NCI-H526 treated with DMSO at 0.1 percent for 48 hours (cell line): Measurements from ENCODE around the gene SH3PXD2A.
"Not testable (repeated sequence)": the region's sequence is repeated elsewhere in the genome, so short reads cannot be mapped to it uniquely, and the experiment has no call there.

Experiments used
- DNase-seq: peaks from one replicate; lab custom pipeline; 2025; lab: John Stamatoyannopoulos, UW

SH3PXD2A gene

GRCh38 chr10:103849880-103850571 is 5.3 kb downstream of the SH3PXD2A start:
- DNase-seq: no peak

GRCh38 chr10:103849212-103849877 is 6.0 kb downstream of the SH3PXD2A start:
- no peak for DNase-seq

- DNase-seq: no peak
These were observed 7.4 kb downstream of the SH3PXD2A start for GRCh38 chr10:103847909-103848468.

- no peak for DNase-seq
These were observed 8.0 kb downstream of the SH3PXD2A start for GRCh38 chr10:103847346-103847745.

- no peak for DNase-seq
These were observed 9.4 kb downstream of the SH3PXD2A start for GRCh38 chr10:103845972-103846371.

GRCh38 chr10:103845346-103845745 is 10.0 kb downstream of the SH3PXD2A start:
- not testable (repeated sequence) for DNase-seq

GRCh38 chr10:103843854-103844570 is 11.4 kb downstream of the SH3PXD2A start:
- DNase-seq: no peak

GRCh38 chr10:103843045-103843444 is 12.3 kb downstream of the SH3PXD2A start:
- DNase-seq: no peak

- no peak for DNase-seq
These were observed 12.8 kb downstream of the SH3PXD2A start for GRCh38 chr10:103842605-103843004.

GRCh38 chr10:103841519-103841918 is 13.9 kb downstream of the SH3PXD2A start:
- no peak for DNase-seq

- DNase-seq: no peak
These were observed 14.7 kb downstream of the SH3PXD2A start for GRCh38 chr10:103840740-103841070.

GRCh38 chr10:103839872-103840739 is 15.3 kb downstream of the SH3PXD2A start:
- no peak for DNase-seq

- DNase-seq: no peak
These were observed 15.9 kb downstream of the SH3PXD2A start for GRCh38 chr10:103839519-103839871.

- no peak for DNase-seq
These were observed 16.4 kb downstream of the SH3PXD2A start for GRCh38 chr10:103838862-103839518.

- no peak for DNase-seq
These were observed 17.3 kb downstream of the SH3PXD2A start for GRCh38 chr10:103838070-103838395.

- DNase-seq: no peak
These were observed 17.9 kb downstream of the SH3PXD2A start for GRCh38 chr10:103837370-103838069.

GRCh38 chr10:103836861-103837260 is 18.5 kb downstream of the SH3PXD2A start:
- no peak for DNase-seq

GRCh38 chr10:103836273-103836672 is 19.1 kb downstream of the SH3PXD2A start:
- no peak for DNase-seq

- DNase-seq: no peak
These were observed 20.0 kb downstream of the SH3PXD2A start for GRCh38 chr10:103835096-103836050.
